Limb (tissue), 2 donors: Measurements from ENCODE around the gene CCDC8.
"Not testable (repeated sequence)": the region's sequence is repeated elsewhere in the genome, so short reads cannot be mapped to it uniquely, and the experiment has no call there.

ENCODE experiments used
- DNase-seq, 2 donors: peaks; one replicate each; pipeline ENCODE4 v3.0.0-alpha.2; 2016; ENCODE audit errors: extremely low spot score in 2 of 2

The CCDC8 gene

DNA sequence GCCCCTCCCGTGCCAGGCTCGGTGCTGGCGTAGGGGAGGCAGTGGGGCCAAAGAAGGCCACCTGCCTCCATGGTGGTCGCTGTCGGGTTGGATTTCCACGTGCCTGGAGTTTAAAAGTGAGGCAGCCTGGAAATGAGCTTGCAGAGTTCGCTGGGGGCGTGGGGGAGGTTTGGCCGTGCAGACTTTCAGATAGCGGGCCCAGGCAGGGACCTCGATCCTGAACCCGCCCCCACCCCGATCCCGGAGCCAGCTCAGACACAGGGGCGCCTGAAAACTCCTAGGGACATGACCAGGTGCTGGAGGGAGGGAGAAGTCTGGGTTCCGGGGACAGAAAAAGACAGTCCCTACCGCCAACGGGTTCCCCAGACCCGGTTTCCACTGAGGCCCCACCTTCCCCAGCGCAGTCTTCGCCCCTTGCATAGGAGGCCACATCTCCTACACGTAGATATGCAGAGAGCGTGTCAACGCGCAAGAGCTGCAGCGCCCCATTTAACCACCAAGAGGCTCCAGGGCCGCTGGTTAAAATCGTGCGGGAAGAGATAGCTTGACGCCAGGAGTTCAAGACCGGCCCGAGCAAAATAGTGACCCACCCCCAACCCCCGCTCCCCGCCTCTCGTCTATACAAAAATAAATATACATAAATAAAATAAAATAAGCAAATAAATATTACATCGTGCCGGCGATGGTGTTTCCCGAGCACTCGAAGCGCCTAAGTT lies 8.5 kb downstream of the CCDC8 start:
- peak; percentile 49 to 75 for DNase-seq

DNA sequence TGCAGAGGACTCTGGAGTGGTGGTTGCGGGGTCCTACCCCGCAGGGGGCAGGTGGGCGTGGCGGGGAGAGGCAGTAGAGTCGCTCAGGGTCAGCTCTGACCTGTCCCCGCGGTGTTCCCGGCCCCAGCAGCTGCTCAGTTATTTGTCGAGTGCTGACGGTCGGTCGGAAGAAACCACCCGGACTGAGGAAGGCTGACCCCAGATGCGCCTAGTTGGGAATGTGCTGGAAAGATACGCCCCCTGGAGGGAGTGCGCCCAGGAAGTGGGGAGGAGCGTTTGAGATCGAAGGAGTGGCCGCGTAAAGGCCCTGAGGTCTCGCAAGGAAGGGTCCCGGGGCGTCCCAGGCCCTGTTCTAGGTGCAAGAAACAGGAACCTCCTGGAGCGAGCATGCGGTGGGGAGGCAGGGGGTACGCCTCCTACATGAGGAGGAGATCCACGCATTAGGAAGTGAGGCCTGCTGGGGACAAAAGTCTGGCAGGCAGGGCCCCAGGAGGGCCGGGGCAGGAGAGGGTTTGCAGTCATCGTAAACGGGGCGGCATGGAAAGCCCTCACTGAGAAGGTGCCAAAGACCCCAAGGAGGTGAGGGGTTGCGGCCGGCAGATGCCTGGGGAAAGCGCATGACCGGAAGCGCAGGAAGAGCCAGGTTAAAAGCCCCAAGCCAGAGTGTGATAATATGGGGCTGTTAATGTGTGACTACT lies 9.2 kb downstream of the CCDC8 start:
- peak; percentile 43 to 74 for DNase-seq

DNA sequence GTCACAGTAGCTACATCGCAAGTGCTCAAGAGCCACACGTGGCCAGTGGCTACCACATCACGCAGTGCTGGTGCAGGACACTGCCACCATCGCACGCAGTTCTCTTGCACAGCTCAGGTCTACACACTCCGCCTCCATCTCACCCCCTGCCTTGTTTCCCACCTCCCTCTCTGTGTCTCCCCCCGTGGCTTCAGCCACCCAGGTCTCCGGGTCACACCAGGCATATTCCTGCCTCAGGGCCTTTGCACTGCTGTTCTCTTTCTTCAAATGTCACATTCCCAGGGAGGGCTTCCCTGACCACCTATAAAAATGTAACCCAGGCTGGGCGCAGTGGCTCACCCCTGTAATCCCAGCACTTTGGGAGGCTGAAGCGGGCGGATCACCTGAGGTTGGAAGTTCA lies 10.6 kb downstream of the CCDC8 start:
- DNase-seq = no peak

DNA sequence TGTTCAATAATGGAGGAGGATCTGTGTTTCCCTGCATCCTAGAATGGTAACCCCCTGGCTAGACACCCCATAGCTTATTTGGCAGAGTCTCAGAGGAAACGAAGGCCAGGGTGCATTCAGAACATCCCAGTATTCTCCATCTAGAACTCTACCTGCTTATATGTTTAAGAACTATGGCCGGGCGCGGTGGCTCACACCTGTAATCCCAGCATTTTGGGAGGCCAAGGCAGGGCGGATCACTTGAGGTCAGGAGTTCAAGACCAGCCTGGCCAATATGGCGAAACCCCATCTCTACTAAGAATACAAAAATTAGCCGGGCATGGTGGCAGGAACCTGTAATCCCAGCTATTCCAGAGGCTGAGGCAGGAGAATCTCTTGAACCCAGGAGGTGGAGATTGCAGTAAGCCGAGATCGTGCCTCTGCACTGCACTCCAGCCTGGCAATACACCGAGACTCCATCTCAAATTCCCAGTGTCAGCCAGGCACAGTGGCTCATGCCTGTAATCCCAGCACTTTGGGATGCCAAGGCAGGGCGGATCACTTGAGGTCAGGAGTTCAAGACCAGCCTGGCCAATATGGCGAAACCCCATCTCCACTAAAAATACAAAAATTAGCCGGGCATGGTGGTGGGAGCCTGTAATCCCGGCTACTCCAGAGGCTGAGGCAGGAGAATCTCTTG lies 15.4 kb downstream of the CCDC8 start:
- DNase-seq = not testable (repeated sequence)

DNA sequence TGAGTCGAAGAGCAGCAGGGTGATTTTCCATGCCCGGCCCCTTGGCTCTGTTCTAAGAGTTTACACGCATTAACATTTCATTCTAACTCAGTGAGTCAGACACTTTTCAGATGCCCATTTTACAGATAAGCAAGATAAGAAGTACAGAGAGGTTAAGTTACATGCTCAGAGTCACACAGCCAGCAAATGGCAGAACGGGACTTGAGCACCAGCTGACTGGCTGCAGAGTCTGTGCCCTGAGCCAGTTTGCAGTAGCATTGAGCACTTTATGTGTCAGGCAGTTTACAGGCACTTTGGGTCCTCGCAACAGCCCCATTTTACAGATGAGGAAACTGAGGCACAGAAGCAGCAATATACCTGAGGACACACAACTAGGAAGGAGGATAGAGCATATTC lies 19.0 kb downstream of the CCDC8 start:
- DNase-seq = no peak

DNA sequence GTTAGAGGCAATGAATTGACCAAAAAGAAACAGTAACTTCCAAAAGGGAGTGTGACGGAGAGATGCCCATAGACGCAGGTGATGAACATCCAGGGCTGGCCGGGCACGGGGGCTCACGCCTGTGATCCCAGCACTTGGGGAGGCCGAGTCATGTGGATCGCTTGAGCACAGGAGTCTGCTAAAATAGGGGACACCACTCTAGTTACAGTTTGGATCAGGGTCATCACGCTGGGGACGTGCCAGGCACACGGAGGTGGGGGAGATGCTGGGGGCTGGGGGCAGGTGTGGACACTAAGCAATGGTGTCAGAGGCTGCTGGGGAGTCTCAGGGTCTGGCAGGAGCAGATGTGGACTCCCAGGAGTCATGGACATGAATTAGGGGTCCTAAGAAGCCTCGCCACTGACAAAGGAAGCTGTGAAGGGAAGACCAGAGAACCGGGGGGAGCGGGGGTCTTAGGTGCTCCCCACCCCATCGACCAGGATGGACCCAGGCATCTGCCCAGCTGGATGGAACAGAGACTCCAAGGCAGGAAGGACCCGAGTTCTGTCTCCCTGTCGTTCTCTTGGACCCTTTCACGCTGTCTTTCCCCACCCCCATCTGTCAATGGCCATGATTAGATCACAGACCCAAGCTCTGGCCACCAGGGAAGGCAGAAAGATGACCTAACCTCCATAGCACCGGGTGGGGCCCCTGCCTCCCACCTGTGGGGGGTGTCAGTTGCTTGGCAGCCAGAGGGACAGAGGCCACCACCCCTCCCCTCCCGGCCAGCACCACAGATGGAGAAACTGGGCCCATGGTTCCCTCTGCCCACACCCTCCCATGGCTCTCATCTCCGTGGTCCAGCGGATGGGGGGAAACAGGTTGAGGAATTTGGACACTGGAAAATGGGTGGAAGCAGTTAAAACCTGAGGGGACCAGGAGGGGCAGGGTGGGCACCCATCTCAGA lies 19.6 kb downstream of the CCDC8 start:
- DNase-seq = no peak

DNA sequence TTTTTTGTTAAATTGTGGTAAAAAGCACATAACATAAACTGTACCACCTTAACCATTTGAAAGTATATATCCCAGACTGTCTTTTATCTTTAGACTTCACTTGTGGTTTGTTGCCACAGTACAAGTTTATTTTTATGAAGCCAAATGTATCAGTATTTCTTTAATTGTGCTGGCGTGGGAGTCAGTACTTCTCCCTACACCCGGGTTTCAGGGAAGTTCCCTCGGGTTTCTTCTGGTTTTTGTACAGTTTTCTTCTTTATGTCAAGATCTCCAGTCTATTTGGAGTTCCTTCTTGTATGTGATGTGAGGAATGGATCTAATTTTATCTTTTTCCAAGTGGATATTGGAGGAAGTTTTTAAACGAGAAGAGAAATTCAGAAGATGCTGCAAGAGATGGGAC lies 20.5 kb downstream of the CCDC8 start:
- no peak for DNase-seq

DNA sequence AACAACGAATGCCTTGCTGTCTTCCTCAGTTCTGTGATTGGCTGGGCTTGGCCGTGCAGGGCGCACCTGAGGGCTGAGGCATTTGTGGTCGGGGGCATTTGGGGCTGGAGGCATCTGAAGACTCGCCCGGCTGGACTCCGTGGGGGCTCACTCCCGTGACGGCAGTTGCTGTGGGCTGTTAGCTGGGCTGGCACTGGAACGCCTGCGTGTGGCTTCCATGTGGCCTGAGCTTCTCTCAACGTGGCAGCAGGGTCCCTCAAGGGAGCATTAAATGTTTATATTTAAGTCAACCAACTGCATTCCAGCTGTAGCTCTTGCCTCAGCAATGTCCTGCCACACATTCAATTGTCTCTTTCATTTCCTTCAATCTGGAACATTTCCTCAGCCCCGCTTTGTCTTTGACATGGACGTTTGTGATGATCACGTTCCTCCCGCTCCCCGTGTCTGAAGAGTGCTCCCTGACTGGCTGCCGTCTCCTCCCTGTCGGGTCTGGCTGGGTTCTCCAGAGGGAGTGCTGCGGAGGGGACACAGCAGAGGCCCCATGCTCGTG lies 21.0 kb downstream of the CCDC8 start:
- DNase-seq = peak in 1 of 2 donors; percentile 52

DNA sequence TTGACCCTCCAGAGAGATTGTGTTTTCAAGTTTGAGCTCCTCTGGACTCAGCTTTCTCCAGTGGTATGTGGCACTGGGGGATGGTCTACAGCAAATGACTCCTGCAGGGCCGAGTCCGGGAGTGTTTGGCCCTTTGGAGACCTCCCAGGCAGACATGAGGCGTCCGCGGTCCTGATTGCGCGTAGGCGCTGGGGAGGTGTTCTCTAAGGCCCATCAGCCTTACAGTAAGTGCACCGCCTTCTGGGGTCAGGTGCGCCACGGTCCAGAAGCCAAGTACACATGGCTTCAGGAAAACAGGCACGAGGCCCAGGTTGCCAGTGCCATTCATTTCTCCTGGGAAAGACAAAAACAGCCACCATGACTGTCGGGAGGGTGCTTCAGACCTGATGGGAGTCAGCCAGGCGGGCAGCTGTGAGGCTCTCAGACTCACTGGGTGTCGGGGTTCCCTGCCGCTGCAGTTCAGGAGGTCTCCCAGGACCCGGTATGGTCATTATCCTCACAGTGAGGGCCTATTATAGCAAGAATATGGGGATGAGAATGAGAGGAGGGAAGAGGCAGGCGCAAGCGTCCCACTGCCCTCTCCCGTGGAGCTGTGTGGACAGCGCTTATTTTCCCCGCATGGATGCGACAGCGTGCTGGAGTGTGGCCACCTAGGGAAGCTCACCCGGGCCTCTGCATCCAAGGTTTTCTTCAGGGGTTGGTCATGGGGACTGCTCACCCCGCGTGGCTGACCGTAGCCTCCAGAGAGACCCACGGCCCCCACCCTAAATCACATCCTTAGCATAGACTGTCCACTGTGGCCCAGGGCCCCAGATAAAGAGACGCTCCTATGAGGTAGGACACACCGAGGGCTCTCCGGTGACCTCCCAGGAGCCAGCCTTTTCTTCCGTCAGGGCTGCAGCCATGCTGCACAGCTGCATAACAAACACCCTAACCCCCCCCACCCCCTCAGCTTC lies 21.8 kb downstream of the CCDC8 start:
- no peak for DNase-seq

DNA sequence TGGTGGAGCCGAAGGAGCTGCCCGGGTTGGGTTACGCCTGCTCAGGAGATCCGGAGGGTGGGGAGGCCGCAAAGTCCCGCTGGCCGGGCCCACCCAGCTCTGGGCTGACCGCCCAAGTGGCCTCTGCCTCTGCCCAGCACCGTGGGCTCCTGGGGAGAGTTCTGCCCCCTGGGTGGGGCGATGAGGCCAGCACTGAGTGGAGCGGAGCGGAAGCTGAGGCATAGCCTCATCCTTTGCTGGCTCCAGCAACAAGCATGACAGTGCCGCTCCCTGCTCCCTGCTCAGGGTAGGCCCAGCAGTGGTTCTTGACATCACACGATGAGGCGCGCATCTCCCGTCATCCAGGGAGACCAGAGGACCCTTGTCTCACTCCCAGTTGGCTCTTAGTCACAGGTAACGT lies 22.5 kb downstream of the CCDC8 start:
- no peak for DNase-seq

DNA sequence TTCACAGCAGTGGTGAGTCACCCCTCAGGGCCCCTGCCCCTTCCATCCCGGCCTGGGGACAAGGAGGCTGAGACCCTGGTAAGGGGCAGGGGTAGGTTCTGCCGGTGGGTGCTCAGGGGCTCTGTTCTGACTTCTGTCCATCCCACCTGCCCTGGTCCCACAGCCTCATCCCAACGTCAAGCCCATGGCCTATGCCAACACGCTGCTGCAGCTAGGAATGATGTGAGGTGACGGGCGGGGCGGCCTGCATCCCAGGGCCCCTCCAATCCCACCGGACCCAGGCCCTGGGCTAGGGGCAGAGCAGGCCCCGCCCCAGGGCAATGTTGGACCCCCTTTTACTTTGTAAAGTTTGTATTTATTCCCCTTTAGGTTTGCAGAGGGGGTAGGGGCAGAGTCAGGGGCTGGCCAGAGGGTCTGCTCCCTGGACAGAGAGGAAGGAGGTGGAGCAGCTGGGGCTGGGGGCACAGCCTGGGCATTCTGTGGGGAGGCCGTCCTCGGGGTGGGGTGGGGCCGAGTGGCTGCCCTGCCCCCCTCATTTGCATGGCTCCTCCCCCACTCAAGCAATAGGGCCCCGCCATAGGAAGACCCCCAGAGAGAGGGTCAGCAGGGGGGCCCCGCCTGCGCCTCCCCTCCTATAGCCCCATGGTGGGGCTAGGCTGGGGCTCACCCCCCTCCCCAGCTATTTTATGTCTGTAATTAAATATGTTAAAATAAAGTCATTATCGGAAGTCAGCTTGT lies 23.1 kb downstream of the CCDC8 start:
- DNase-seq = no peak

DNA sequence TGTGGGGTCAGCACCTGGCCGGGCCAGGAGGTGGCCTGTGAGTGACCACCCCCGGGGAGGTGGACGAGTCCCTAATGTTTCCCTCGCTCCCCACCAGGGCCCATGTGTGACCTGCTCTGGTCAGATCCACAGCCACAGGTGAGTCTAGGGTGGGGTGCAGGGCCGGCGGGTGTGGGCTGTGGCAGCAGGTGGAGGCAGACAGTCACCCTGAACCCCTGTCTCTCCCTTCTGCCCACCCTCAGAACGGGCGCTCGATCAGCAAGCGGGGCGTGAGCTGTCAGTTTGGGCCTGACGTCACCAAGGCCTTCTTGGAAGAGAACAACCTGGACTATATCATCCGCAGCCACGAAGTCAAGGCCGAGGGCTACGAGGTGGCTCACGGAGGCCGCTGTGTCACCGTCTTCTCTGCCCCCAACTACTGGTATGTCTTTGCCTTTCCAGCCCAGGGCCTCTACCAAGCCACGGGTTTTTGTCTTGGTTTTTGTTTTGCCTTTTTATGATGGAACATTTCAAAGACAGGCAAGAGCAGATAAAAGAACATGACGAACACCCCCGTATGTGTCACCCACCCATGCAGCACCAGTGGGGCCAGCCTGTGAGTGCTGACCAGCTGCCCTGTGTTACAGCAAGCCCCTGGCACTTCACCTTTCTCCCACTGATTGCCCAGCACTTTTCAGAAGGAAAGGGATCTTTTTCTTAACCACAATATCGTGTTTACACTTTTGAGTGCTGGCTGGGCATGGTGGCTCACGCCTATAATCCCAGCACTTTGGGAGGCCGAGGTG lies 24.9 kb downstream of the CCDC8 start:
- no peak for DNase-seq

DNA sequence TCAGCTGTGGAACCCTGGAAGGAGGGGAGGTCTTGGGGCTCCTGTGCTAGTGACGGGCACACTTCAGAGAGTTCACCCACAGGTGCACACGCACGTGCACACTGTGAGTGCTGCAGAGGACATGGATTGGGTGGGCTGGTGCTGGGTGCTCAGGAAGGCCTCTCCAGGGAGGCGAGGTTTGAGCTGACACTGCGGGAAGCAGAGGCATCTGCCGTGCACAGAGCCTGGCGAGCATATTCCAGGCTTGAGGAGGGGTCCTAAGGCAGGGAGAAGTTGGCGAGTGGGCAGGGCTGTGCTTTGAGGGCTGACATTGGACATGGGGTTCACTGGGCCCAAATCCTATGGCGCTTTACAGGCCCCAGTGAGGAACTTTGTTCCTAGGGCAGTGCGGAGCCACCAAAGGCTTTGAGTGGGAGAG lies 25.6 kb downstream of the CCDC8 start:
- no peak for DNase-seq

DNA sequence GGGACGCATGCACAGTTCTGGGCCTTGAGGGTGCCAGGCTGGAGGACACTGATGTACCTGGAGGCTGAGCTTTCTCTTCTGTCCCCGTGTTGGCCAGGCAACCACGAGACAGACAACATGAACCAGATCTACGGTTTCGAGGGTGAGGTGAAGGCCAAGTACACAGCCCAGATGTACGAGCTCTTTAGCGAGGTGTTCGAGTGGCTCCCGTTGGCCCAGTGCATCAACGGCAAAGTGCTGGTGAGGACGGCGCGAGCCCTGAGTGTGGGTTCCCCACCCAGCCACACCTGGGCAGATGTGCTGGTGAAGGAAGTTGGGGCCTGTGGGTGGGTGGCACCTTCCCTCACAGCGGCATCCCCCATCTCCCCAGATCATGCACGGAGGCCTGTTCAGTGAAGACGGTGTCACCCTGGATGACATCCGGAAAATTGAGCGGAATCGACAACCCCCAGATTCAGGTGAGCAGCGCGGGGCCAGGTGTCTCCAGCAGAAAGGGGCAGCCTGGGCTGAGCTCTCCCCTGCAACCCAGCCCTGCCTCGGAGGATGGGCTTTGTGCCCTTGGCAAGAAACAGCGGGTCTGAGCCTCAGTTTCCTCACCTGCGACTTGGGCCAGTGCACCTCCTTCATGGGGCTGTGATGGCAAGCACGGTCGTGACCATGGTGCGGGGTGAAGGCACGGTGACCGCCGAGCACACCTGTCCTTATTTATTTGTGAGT lies 26.2 kb downstream of the CCDC8 start:
- DNase-seq = no peak

DNA sequence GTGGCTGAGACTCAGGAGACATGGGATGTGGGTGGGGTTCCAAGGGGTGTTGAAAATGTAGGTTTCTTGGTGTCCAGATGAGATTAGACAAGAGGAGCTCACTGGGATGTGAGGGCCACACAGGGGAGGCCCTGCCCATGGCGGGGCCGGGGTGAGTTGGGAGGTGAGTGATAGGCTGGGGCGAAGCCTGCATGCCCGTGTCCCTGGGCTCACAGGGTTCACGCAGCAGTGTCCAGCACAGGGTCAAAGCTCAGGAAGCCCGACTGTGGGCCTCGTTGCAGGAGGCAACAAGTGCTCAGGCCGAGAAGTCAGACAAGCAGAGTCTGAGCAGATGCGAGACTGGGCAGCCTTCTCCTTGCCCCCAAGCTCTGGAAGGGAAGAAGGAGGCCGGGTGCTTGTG lies 27.2 kb downstream of the CCDC8 start:
- DNase-seq = no peak

DNA sequence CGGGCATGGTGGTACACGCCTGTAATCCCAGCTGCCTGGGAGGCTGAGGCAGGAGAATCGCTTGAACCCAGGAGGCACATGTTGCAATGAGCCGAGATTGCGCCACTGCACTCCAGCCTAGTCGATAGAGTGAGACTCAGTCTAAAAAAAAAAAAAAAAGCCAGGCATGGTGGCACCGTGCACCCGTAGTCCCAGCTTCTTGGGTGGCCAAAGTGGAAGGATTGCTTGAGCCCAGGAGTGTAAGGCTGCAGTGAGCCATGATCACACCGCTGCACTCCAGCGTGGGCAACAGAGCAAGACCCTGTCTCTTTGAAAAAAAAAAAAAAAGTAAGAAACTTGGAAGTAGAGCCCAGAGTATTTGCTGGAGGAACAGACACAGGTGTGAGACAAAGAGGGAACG lies 27.7 kb downstream of the CCDC8 start:
- peak in 1 of 2 donors; percentile 14 for DNase-seq

DNA sequence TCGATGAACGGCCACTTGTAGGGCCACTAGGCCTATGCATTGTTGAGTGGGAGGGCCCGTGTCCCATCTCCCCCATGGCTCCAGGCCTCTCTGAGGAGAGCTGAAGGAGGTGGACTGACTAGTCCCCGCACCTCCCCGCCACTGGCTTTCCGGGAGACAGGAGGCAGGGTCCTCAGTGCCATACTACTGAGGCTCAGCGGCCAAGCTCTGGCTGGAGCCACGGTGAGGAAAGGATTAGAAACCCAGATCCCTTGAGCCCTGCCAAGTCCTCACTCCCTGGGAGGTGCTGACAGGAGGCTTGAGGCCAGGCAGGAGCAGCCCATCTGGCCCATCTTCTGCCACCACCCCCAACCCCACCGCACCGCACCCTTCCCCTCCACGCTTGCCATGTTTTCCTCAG lies 29.0 kb downstream of the CCDC8 start:
- no peak for DNase-seq

DNA sequence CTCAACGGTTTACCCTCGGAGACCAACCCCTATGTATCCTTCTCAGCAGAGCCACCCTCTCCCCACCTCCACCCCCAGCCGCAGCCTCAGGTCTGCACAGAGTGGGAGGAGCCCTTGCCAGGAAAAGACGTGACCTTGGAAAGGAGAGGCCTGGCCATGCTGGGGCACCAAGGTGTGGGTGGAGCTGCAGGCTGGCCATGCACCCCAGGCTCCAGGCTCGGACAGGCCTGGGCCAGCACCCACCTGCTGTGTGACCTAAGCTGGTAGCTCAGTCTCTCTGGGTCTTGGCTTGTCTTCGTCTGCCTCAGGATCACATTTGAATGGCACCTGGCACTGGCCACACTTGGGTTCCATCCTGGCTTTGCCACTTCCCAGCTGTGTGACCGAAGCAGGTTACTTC lies 29.5 kb downstream of the CCDC8 start:
- no peak for DNase-seq
